ENCODE results near the gene SNX22.

- no peak for TF ChIP-seq SP1 (IDR thresholded peaks at IDR 0.05)
- no peak for TF ChIP-seq TAF1 (conservative IDR thresholded peaks at IDR 0.05)
- TF ChIP-seq, protein P1, sequence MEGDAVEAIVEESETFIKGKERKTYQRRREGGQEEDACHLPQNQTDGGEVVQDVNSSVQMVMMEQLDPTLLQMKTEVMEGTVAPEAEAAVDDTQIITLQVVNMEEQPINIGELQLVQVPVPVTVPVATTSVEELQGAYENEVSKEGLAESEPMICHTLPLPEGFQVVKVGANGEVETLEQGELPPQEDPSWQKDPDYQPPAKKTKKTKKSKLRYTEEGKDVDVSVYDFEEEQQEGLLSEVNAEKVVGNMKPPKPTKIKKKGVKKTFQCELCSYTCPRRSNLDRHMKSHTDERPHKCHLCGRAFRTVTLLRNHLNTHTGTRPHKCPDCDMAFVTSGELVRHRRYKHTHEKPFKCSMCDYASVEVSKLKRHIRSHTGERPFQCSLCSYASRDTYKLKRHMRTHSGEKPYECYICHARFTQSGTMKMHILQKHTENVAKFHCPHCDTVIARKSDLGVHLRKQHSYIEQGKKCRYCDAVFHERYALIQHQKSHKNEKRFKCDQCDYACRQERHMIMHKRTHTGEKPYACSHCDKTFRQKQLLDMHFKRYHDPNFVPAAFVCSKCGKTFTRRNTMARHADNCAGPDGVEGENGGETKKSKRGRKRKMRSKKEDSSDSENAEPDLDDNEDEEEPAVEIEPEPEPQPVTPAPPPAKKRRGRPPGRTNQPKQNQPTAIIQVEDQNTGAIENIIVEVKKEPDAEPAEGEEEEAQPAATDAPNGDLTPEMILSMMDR (IDR thresholded peaks at IDR 0.05; ENCODE audit: low read depth, low read length, missing input control), result no peak
- no peak for TF ChIP-seq RXRA (IDR thresholded peaks at IDR 0.05)
- no peak for TF ChIP-seq RAD21 (IDR thresholded peaks at IDR 0.05)
- TF ChIP-seq MAX (IDR thresholded peaks at IDR 0.05), result no peak
- TF ChIP-seq, protein P2, sequence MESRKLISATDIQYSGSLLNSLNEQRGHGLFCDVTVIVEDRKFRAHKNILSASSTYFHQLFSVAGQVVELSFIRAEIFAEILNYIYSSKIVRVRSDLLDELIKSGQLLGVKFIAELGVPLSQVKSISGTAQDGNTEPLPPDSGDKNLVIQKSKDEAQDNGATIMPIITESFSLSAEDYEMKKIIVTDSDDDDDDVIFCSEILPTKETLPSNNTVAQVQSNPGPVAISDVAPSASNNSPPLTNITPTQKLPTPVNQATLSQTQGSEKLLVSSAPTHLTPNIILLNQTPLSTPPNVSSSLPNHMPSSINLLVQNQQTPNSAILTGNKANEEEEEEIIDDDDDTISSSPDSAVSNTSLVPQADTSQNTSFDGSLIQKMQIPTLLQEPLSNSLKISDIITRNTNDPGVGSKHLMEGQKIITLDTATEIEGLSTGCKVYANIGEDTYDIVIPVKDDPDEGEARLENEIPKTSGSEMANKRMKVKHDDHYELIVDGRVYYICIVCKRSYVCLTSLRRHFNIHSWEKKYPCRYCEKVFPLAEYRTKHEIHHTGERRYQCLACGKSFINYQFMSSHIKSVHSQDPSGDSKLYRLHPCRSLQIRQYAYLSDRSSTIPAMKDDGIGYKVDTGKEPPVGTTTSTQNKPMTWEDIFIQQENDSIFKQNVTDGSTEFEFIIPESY (IDR thresholded peaks at IDR 0.05), result no peak
- no peak for TF ChIP-seq YY1 (IDR thresholded peaks at IDR 0.05)
- no peak for TF ChIP-seq GABPA (IDR thresholded peaks at IDR 0.05 in 1 of 2, conservative IDR thresholded peaks at IDR 0.05 in 1 of 2)
- no peak for TF ChIP-seq HNF4A (conservative IDR thresholded peaks at IDR 0.05)
These were observed 12.9 kb downstream of the SNX22 start for GRCh38 chr15:64164436-64164835.

Data from liver (tissue), 3 donors.